Fibroblast of mammary gland (primary cell): ENCODE data around the gene IL17D.

Experiments
- DNase-seq: peaks from one replicate; pipeline ENCODE4 v3.0.0-alpha.2; 2010; ENCODE audit warnings: low read depth
- H3K4me3 ChIP-seq: 2 replicates; pipeline ENCODE4 v1.5.1; 2011; ENCODE audit warnings: low read depth, mild to moderate bottlenecking, low read length, moderate library complexity; ENCODE audit not compliant: control insufficient read depth
- TF ChIP-seq, protein P1 (sequence below): conservative IDR thresholded peaks from 2 replicates; pipeline ENCODE4 v1.5.1; 2011; ENCODE audit warnings: low read depth, low read length, inconsistent platforms; ENCODE audit not compliant: control insufficient read depth, insufficient read depth

Gene IL17D

DNA sequence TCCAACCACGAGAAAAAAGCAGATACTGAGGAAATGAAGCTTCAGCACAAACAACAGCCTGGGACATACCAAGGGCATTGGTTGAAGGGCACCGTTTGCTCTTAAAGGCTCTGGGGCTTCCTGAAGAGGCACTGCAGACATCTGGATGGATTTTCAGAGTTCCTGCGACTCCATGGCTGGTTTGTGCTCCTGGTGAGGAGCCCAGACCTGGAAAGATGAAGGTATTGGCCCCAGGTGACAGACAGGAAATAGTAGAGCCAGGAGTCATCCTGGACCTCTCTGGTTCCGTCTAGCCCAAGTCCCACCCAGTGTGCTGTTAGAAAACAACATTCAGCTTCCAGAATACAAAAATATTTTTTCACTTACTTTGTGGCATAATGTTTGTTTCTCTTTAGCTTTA, 6.3 kb downstream of the IL17D start:
- TF ChIP-seq, protein P1, sequence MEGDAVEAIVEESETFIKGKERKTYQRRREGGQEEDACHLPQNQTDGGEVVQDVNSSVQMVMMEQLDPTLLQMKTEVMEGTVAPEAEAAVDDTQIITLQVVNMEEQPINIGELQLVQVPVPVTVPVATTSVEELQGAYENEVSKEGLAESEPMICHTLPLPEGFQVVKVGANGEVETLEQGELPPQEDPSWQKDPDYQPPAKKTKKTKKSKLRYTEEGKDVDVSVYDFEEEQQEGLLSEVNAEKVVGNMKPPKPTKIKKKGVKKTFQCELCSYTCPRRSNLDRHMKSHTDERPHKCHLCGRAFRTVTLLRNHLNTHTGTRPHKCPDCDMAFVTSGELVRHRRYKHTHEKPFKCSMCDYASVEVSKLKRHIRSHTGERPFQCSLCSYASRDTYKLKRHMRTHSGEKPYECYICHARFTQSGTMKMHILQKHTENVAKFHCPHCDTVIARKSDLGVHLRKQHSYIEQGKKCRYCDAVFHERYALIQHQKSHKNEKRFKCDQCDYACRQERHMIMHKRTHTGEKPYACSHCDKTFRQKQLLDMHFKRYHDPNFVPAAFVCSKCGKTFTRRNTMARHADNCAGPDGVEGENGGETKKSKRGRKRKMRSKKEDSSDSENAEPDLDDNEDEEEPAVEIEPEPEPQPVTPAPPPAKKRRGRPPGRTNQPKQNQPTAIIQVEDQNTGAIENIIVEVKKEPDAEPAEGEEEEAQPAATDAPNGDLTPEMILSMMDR, result no peak
- DNase-seq, result no peak
- H3K4me3 ChIP-seq, result no peak overlapping the region

DNA sequence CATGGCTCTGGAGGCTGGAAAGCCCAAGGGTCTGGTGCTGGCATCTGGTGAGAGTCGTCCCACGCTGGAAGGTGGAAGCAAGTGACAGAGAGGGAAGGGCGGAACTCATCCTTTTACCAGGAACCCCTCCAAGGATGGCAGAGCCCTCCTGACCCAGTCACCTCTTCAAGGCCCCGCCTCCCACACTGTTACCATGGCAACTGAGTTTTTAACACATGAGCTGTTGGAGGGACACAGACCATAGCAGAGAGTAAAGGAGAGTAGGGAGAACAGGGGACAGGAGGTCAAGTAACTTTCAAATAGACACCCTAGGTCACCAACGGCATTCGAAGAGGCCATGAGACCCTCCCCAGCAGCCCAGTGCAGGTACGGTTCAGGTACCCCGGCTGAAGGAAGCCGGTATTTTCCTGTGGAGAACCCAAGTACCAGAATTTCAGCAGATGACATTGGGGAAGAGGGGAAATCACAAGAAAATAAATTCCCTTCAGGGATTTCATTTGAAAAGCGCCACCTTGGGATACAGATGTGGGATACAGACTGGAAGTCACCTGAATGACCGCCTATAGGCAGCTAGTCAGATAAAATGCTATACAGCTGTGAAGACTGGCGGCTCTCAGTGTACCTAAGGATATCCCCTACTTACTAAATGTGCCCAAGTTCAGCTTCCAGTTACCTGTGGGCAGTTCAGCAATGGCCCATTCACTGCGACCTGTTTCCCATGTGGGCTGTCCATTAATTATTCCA, 8.0 kb downstream of the IL17D start:
- TF ChIP-seq, protein P1, result no peak
- H3K4me3 ChIP-seq, result no peak overlapping the region
- no peak for DNase-seq

DNA sequence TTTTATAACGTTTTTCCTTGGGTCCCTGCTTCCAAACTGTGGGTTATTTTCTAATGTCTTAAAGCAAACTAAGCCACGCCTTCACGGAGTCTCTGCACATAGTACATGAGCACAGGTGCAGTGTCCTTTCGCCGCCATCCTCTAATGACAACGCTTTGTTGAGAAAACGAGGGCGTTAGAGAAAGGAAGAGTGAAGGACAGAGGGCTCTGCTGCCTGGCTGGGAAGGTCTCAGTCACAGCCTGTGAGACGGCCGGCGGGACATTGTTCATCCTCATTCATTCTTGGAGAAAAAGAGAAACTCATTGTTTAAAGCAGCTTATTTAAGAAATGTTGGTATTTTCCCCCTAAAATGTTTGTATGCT, 9.5 kb downstream of the IL17D start:
- no peak overlapping the region for H3K4me3 ChIP-seq
- DNase-seq, result no peak
- TF ChIP-seq, protein P1, result no peak

DNA sequence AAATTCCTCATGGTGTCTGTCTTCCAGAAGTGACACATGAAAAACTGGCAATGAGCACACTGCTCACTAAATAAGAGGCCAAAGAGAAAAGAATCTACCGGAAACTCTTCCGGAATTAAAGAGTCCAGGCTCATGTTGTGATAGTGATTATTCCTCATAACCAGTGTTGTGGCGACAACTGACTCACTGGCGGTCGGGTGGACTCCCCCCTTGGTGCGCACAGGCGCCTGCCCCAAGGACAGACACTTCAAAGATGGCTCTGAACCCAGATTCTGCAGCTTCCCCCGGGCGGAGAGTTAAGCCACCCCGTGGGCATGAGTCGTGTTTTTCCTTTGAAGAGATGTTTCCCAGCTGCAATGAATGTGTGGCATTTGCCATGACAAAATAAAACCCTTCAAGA, 10.3 kb downstream of the IL17D start:
- TF ChIP-seq, protein P1, result no peak
- no peak overlapping the region for H3K4me3 ChIP-seq
- peak; percentile 70 for DNase-seq

DNA sequence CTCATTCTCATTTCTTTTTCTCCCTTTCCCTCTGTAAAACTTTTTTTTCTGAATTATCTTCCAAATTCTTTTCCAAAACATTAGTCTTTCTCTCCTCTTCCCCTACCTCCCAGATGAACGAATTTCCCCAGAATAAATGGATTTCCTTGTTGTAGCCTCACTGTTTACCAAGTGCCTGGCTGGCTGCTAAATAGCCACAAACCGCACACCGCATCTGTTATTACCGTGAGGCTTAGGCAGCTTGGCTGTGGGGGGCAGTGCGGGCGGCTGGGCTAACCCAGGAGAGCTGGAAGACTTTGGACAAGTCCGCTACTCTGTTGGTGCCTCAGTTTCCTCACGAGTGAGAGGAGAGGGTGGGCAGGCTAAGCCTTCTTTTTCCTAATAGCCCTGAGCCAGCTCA, 10.7 kb downstream of the IL17D start:
- H3K4me3 ChIP-seq, result peak overlapping the region; percentile 1
- DNase-seq, result peak; percentile 75
- TF ChIP-seq, protein P1, result no peak

DNA sequence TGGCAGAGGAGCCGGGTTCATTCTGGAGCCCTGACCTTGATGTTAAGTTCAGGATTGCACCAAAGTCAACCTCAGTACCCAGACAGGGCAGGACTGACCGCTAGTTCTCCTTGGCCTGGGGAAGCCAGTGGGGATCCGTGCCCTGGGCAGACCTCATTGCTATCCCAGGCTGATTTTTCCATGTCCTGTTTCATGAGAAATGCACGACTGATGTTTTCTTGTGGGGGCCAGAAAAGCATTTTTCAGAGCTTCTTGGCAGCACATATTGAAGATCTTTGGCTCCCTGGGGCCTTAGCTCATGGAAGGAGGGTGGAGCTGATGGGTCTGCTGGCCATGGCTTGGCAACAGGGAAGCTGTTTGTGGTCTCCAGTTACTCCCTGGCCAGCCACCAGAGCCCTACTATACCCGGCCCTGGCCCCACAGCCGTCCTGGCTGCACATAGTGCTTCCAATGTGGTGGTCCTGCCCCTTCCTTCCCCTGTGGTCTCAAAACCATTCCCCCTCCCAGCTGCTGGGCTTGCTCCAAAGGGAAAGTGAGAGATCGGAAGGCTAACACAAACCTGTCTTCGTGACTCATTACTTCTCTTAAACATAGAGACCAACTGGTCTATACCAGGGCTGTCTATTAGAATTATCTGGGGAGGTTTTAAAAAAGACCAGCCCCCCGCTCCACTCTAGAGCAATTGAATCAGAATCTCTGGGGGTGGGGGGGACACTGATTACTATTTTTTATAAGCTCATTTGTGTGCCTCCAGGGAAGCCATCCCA, 11.2 kb downstream of the IL17D start:
- DNase-seq, result peak; percentile 94
- TF ChIP-seq, protein P1, result no peak
- H3K4me3 ChIP-seq, result peak overlapping the region; percentile 1

DNA sequence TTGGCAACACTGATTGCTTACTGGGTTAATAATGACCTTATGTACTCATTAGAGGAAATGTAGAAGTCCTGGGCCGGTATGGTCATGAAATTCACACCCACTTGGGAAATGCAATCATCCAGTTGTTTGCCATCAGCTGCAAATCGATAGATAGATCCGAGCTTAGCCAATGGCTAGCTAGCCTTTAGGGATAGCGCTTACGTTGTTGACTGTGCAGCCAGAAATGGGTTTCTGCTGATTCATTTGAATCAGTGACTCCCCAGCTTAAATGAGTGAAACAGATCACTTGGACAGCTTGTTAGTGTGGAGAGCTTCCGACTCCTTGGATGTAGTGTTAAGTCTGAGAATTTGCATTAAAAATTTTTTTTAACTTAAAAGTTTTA, 11.8 kb downstream of the IL17D start:
- TF ChIP-seq, protein P1, result no peak
- peak; percentile 79 for DNase-seq
- H3K4me3 ChIP-seq, result no peak overlapping the region
